ENCODE measurements around the gene LENEP.
"Not testable (repeated sequence)": the region's sequence is repeated elsewhere in the genome, so short reads cannot be mapped to it uniquely, and the experiment has no call there.

The LENEP gene

DNA sequence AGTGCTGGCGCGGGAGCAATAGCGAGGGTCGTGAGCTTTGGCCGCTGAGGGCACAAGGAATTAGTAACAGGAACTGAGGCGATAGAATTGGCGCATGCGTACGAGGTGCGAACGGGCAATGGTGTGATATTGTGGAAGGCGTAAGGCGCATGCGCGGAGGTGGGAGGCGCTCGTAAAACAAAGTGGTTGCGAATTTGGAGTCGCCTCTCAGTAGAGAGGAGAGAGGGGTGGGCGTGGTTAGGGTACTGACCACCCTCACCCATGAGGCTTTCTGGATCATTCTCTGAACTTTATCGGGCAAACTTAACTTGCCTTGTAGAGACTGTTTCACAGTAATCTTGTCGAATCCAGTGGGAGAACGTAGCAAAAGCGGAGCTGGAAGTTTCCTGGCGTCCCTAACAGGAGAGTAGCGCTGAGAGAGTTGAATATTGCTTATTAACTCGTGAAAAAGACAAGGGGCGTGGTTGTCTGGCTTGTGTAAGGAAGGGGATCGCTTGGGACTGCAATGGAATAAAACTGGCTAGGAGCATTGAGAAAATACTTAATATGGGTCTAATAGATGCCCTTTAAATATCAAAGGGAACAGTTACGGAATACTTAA lies 18.5 kb upstream of the LENEP start:
- DNase-seq (ENCODE audit: low read depth in 3 of 3) = peak; percentile 87 to 93 (median 90)

DNA sequence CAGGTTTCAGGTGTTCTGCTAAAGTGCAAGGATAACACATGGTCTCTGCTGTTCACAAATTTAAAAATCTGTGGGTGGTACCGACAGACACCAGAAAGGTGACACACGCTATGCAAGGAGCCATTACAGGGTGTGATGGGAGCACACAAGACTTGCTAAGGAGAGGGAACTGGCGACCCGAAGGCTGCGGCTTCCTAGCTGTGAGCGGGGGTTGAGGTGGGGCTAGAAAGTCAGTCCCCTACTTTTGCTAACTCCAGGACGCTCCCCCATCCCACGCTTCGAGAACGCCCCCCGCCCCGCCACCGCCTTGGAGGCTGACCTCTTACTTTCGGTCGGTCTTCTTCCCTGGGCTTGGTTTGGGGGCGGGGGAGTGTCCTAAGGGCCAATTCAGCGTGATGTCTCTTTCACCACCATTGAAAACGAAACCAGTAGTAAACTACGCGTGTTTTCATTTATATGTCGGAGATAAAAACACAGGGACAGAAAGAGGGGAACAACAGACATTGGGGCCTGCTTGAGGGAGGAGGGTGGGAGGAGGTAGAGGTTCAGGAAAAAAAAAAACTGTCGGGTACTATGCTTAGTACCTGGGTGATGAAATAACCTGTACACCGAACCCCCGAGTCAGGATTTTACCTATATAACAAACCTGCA lies 17.9 kb upstream of the LENEP start:
- peak in 2 of 3 donors; percentile 36 to 59 for DNase-seq (ENCODE audit: low read depth in 3 of 3)

DNA sequence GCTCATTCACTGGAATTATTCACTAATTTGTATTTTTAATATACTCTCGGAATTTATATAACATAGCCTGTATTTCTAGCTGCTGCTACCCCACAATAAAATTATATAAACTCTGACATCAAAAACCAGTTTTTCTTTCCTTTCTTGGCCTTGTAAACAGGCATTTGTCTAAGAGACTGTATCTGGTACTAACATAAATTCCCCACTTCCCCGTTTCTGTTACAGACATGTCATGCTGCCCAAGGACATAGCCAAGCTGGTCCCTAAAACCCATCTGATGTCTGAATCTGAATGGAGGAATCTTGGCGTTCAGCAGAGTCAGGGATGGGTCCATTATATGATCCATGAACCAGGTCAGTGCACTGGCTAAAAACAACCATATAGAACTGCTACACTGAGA lies 15.6 kb upstream of the LENEP start:
- DNase-seq (ENCODE audit: low read depth in 3 of 3) = not testable (repeated sequence)

- DNase-seq (ENCODE audit: low read depth in 3 of 3) = no peak
These were observed 15.0 kb upstream of the LENEP start for GRCh38 chr1:154978360-154978759.

- no peak for DNase-seq (ENCODE audit: low read depth in 3 of 3)
These were observed 11.0 kb upstream of the LENEP start for GRCh38 chr1:154982341-154982740.

DNA sequence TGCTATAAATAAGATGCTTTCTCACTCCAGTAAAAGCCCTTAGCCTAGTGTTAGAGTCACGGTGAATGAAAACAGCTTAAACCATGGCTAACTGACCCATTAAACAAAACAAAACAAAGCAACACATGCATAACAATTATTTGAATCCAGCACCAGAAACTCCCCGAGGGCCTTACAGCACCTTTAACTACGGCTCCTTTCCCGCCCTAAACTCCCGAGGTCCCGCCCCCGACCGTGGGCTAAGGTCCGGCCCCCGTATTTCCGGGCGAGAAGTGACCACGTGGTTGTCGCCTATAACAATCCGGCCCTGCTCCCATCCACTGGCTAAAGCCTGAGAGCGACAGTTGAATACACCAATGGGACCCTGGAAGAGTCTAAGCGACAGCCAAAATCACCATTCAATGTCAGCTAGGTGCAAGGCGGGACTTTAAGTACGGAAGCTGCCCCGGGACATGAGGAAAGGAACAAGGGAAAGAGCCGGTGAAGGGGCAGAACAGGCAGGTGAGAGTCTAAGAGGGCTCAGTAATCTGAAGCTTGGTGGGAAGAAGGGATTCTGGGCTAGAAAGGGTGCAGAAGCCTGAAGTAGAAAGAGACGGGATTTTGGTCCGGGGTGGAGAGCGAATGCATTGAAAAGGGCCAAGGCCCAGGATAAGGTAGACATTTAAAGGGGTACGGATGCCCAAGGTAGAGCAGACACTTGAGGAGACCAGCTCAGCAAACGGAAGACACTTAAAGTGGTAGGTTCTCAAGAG lies 10.3 kb upstream of the LENEP start, which contains the start of gene FLAD1:
TSS of gene FLAD1 (plus strand) at position 448 of the 752 bp plus-strand sequence. CDS start 351 bp downstream, outside the sequence.
- DNase-seq (ENCODE audit: low read depth in 3 of 3) = peak; percentile 93 to 95 (median 94)

DNA sequence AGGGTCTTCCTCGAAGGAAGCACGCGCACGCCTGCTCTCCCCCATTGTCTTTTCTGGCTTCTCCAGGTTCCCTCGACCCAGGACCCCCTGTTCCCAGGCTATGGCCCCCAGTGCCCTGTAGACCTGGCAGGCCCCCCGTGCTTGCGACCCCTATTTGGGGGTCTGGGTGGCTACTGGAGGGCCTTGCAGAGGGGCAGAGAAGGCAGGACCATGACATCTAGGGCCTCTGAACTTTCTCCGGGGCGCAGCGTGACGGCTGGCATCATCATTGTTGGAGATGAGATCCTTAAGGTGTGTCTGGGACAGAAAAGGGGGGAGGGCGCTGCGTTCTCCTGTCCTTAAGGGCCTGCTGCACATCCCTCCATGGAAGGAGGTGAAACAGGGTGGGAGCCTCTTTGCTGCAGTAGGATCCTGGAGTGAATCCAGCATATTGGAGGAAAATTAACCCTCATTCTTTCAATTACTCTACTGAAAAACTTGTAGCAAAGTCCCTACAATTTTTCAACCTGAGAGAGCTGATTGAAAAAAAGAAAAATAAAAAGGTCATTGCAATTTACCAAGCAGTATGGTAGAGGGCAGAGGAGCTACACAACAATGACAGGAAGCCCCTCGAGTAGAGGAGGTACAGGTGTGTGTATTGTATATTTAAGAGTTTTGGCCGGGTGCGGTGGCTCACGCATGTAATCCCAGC lies 9.5 kb upstream of the LENEP start:
- DNase-seq (ENCODE audit: low read depth in 3 of 3) = no peak

DNA sequence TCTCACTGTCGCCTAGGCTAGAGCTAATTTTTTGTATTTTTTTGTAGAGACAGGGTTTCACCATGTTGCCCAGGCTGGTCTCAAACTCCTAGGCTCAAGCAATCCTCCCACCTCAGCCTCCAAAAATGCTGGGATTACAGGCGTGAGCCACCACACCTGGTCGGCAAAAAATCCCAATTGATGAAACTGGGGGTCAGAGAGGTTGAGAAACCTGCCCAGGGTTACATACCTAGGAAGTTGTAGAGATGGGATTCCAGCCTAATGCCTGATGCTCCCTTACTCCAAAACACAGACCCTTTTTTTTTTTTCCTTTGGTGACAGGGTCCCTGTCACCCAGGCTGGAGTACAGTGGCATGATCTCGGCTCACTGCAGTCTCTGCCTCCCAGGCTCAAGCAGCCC lies 6.7 kb upstream of the LENEP start:
- DNase-seq (ENCODE audit: low read depth in 3 of 3) = not testable (repeated sequence)

- no peak for DNase-seq (ENCODE audit: low read depth in 3 of 3)
These were observed 6.1 kb upstream of the LENEP start for GRCh38 chr1:154987326-154987725.

GRCh38 chr1:154988058-154988954 lies 5.1 kb upstream of the LENEP start:
- no peak for DNase-seq (ENCODE audit: low read depth in 3 of 3)

DNA sequence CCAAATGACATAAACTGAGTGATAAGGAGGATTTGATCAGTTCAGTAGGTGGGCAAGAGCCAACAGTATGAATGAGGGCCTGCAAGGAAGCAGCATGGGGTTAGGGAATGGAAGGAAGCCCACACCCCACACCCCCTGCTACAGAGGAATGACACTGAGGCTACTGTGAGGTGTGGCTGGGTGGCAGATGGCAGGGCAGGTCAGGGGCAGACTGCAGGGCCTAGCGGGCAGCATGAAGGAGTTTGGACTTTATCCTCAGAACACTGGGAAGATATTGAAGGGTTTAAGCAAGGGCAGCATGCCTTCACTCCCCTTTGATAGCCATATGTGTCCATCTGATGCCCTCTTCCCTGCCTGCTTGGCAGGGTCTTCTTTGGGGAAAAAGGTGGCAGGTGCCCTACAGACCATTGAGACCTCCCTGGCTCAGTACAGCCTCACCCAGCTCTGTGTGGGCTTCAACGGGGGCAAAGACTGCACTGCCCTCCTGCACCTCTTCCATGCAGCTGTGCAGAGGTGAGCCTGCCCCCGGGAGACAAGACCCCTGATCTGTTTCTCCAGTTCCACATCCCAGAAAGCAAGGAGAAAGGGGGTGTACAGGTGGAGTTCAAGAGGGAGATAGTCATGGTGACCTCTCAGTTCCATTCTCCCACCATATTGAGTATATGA lies 4.1 kb upstream of the LENEP start:
- DNase-seq (ENCODE audit: low read depth in 3 of 3) = no peak

DNA sequence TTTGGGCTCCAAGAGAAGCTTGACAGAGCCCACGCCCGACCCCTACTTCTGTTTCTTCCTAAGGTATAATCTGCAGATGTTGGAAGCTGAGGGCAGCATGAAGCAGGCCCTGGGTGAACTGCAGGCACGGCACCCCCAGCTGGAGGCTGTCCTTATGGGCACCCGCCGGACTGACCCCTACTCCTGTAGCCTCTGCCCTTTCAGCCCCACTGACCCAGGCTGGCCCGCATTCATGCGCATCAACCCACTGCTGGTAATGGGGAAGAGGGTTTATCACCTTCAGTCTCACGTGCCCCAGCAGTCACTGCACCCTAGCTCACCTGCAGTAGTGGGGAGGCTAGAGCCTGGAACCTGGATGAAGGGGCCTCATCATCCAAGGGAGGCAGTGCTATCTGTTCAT lies 3.1 kb upstream of the LENEP start:
- no peak for DNase-seq (ENCODE audit: low read depth in 3 of 3)

- no peak for DNase-seq (ENCODE audit: low read depth in 3 of 3)
These were observed 440 bp upstream of the LENEP start for GRCh38 chr1:154992721-154993571.

GRCh38 chr1:154994269-154994587 lies 842 bp downstream of the LENEP start:
- no peak for DNase-seq (ENCODE audit: low read depth in 3 of 3)

DNA sequence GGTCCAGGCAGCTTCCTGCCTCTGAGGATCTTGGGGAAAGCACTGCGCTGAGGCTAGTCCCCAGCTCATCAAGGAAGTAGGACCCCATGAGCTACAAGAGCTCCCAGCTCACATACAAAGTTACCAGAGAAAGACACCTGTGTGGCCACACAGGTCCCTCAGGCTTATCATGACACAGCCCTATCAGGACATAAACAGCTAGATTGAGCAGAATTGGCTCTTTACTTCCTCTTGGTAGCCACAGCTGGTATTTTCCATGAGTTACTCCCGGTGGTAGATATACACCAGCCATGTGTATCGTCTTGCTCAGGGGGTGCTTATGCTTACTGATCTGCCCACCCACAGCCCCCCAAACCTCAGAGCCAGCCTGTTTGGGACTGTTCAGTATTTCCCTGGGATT lies 1.2 kb downstream of the LENEP start:
- no peak for DNase-seq (ENCODE audit: low read depth in 3 of 3)

DNA sequence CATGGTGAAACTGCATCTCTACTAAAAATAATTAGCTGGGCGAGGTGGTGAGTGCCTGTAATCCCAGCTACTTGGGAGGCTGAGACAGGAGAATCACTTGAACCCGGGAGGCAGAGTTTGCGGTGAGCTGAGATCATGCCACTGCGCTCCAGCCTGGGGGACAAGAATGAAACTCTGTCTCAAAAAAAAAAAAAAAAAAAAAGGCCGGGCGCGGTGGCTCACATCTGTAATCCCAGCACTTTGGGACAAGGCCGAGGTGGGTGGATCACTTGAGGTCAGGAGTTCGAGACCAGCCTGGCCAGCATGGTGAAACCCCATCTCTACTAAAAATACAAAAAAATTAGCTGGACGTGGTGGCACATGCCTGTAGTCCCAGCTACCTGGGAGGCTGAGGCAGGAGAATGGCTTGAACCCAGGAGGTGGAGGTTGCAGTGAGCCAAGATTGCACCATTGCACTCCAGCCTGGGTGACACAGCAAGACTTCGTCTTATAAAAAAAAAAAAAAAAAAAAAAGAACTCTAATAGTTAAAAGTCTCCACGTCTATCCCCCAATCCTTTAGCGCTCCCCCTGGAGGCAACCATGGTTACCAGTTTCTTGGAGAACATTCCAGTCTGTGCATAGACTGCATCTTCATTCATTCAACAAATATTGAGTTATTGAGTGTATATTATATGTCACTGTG lies 2.1 kb downstream of the LENEP start:
- DNase-seq (ENCODE audit: low read depth in 3 of 3) = not testable (repeated sequence)

DNA sequence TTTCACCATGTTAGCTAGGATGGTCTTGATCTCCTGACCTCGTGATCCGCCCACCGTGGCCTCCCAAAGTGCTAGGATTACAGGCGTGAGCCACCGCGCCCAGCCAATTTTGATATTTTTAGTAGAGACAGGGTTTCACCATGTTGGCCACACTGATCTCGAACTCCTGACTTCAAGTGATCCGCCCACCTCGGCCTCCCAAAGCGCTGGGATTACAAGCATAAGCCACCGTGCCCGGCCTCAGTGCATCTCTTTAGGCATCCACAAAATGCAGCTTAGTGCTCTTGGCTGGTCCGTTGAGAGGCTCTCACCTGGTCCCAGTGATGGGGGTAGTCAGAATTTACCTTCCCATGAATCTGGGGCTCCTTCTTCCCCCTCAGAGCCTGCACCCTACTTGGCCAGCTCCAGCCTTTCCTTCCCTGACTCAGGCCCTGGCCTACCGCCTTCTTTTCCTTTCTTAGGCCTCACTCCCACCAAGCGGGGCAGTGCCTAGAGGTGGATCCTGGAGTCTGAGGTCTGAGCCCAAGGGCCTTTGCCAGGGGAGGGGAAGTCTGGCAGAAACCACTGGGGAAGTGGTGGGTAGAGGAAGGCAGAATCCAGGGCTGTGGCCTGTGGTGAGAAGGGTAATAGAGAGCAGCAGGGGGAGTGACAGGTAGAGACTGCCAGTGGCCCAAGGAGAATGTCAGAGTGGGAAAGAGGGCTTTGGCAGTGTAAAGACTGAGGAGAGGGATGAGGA lies 3.7 kb downstream of the LENEP start:
- DNase-seq (ENCODE audit: low read depth in 3 of 3) = no peak

DNA sequence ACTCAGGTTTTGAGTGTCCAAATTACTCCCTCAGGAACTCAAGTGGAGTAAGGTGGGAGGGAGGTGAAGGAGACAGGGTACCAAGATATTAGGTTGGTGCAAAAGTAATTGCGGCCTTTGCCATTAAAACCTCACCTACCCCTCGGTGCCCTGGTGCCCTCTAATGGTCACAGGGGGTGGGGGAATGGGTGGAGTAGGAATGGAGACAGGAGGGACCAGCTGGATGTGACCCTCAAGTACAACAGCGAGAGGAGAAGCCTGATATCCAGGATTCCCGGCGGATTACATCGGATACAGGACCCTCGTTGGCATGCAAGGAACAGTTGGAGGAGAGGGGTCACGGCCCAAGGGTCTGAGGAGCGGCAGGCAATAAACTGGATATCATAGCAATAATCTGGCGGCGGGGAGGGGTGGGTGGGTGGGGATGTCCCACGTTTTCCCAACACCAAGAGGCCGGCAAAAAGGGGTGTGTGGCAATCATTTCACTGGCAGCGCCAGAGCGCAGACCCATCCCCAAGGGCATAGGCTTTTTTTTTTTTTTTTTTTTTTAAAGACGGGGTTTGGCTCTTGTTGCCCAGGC lies 4.9 kb downstream of the LENEP start:
- DNase-seq (ENCODE audit: low read depth in 3 of 3) = no peak
